HL-60/S4 (cell line): ENCODE measurements around the gene HOXB7.

Source experiments
- in situ Hi-C: fragments of 300-500 bp; cut with MboI; formaldehyde crosslinking; loops from 2 replicates; pipeline ENCODE4 v1.14.3; 2022; ENCODE audit warnings: low sequenced_read_pairs

Gene HOXB7

GRCh38 chr17:48596000-48596734 lies 14.7 kb downstream of the HOXB7 start:
- in situ Hi-C loops: no loop called here

GRCh38 chr17:48595278-48595999 lies 15.4 kb downstream of the HOXB7 start:
- in situ Hi-C loops: no loop called here

- in situ Hi-C loops: no loop called here
Measured at GRCh38 chr17:48594538-48595277, 16.1 kb downstream of the HOXB7 start.

- in situ Hi-C loops: no loop called here
Measured at GRCh38 chr17:48593840-48594537, 16.8 kb downstream of the HOXB7 start.

GRCh38 chr17:48593126-48593829 lies 17.5 kb downstream of the HOXB7 start, which contains the start of gene HOXB5:
HOXB5 (minus strand) TSS chr17:48593779; CDS start chr17:48593682, 97 bp downstream.
- in situ Hi-C loops: no loop called here

- in situ Hi-C loops: no loop called here
Measured at GRCh38 chr17:48592577-48592976, 18.2 kb downstream of the HOXB7 start.

GRCh38 chr17:48592057-48592514 lies 18.7 kb downstream of the HOXB7 start:
- in situ Hi-C loops: no loop called here

GRCh38 chr17:48591255-48592056 lies 19.4 kb downstream of the HOXB7 start:
- in situ Hi-C loops: no loop called here

GRCh38 chr17:48590607-48591161 lies 20.1 kb downstream of the HOXB7 start:
- in situ Hi-C loops: no loop called here

- in situ Hi-C loops: no loop called here
Measured at GRCh38 chr17:48589831-48590606, 20.8 kb downstream of the HOXB7 start, which contains the start of gene HOXB3. HOXB3 (minus strand) TSS chr17:48590241; CDS start chr17:48552474, 37,767 bp downstream.

- in situ Hi-C loops: no loop called here
Measured at GRCh38 chr17:48589060-48589830, 21.6 kb downstream of the HOXB7 start.

GRCh38 chr17:48588528-48588927 lies 22.3 kb downstream of the HOXB7 start:
- in situ Hi-C loops: no loop called here

- in situ Hi-C loops: no loop called here
Measured at GRCh38 chr17:48588074-48588415, 22.8 kb downstream of the HOXB7 start.

- in situ Hi-C loops: no loop called here
Measured at GRCh38 chr17:48587276-48588073, 23.3 kb downstream of the HOXB7 start.

- in situ Hi-C loops: no loop called here
Measured at GRCh38 chr17:48586355-48587258, 24.2 kb downstream of the HOXB7 start.
